CD8-positive, alpha-beta memory T cell (primary cell): Measurements from ENCODE around the gene BCAR1. TPM values are rescaled to one million over a fixed set of nuclear protein-coding genes. Genes with fewer than 3 reads are reported as not detected.

Source experiments
- CTCF ChIA-PET: fragments of 350-600 bp; sonication (Branson Sonifier 250); formaldehyde crosslinking; loops from one replicate; lab custom pipeline; 2021; ENCODE audit warnings: antibody characterized with exemption; lab: Charles Lee
- POLR2A ChIA-PET: fragments of 350-600 bp; sonication (Branson Sonifier 250); formaldehyde crosslinking; loops from one replicate; lab custom pipeline; 2021; ENCODE audit warnings: antibody characterized with exemption; lab: Charles Lee
- DNase-seq, 5 donors: peaks; one replicate each; pipeline versions ENCODE4 v3.0.0 to v3.0.0-alpha.2; 2020 to 2022; ENCODE audit warnings: mixed read lengths in 1 of 5
- H3K27ac ChIP-seq: one replicate; pipeline ENCODE4 v1.7.0; 2013; ENCODE audit warnings: low read depth, mild to moderate bottlenecking, low read length, moderate library complexity
- H3K27me3 ChIP-seq: 2 replicates; pipeline ENCODE4 v1.7.0; 2013; ENCODE audit warnings: low read length, mild to moderate bottlenecking; ENCODE audit not compliant: insufficient read depth, poor library complexity, severe bottlenecking
- H3K36me3 ChIP-seq: 2 replicates; pipeline ENCODE4 v1.7.0; 2013; ENCODE audit warnings: mild to moderate bottlenecking, low read length, moderate library complexity; ENCODE audit not compliant: insufficient read depth
- H3K4me1 ChIP-seq: 2 replicates; pipeline ENCODE4 v1.7.0; 2013; ENCODE audit warnings: mild to moderate bottlenecking, low read length, moderate library complexity; ENCODE audit not compliant: insufficient read depth
- H3K4me3 ChIP-seq: 2 replicates; pipeline ENCODE4 v1.7.0; 2013; ENCODE audit warnings: mild to moderate bottlenecking, low read length
- H3K9me3 ChIP-seq: 2 replicates; pipeline ENCODE4 v1.7.0; 2013; ENCODE audit warnings: mild to moderate bottlenecking, low read length
- H3K27ac Mint-ChIP-seq, 8 donors: one replicate each; pipeline ENCODE4 v1.8.0; 2020 to 2021; ENCODE audit warnings: mixed read lengths in 8 of 8, mild to moderate bottlenecking in 6 of 8, inconsistent platforms in 3 of 8, moderate library complexity in 3 of 8
- H3K27me3 Mint-ChIP-seq, 2 donors: one replicate each; pipeline ENCODE4 v1.8.0; 2020 to 2021; ENCODE audit warnings: mixed read lengths in 2 of 2, mild to moderate bottlenecking in 1 of 2, moderate library complexity in 1 of 2
- H3K36me3 Mint-ChIP-seq, 3 donors: one replicate each; pipeline ENCODE4 v1.8.0; 2020 to 2021; ENCODE audit warnings: mixed read lengths in 3 of 3, inconsistent platforms in 1 of 3, mild to moderate bottlenecking in 1 of 3
- H3K4me1 Mint-ChIP-seq, 3 donors: one replicate each; pipeline ENCODE4 v1.8.0; 2020 to 2021; ENCODE audit warnings: mixed read lengths in 3 of 3, inconsistent platforms in 1 of 3, mild to moderate bottlenecking in 1 of 3
- H3K4me3 Mint-ChIP-seq, 7 donors: one replicate each; pipeline ENCODE4 v1.8.0; 2020 to 2021; ENCODE audit warnings: mixed read lengths in 7 of 7, mild to moderate bottlenecking in 6 of 7, moderate library complexity in 4 of 7, inconsistent platforms in 2 of 7
- H3K9me3 Mint-ChIP-seq, 5 donors: one replicate each; pipeline ENCODE4 v1.8.0; 2020 to 2022; ENCODE audit warnings: mixed read lengths in 5 of 5, mild to moderate bottlenecking in 3 of 5, moderate library complexity in 2 of 5, inconsistent platforms in 1 of 5
- polyA plus RNA-seq: library from polyadenylated mRNA; unstranded; fragments of 300-500 nt; fragmentation: Illumina TruSeq; gene quantifications from one replicate; pipeline ENCODE4 v1.2.3, GENCODE V29; 2021
- total RNA-seq, 2 experiments: library from RNA; stranded (reverse); gene quantifications; one replicate each; pipeline ENCODE4 v1.2.3, GENCODE V29; 2021

Gene BCAR1
- total and polyA plus RNA-seq, 3 experiments from 2014 or later = 0.88 to 0.95 TPM; not detected in 1

DNA sequence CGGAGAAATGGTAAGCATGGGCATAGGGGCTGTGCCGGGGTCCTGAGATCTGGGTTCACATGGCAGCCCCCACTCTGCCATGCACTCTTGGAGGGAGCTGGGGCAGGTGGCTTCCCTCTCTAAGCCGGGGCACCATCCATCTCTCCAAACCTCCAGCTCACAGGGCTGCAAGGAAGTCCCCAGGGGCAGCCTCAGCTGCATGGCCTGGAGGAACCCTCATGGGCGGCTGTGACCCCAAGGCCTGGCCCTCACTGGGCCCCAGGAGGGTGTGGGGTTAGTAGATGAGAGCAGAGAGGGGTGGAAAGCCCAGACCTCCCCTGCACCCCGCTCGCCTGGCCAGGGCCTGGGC, 47.0 kb downstream of the BCAR1 start:
- no peaks in the 10 kb centered on the region for H3K36me3 ChIP-seq
- no peak overlapping the region for H3K4me3 Mint-ChIP-seq
- peaks cover 17% of the 10 kb centered on the region for H3K4me1 ChIP-seq
- H3K27me3 ChIP-seq = no peaks in the 10 kb centered on the region
- peaks cover 9 to 13% (median 11%) of the 10 kb centered on the region in 3 donors for H3K4me1 Mint-ChIP-seq
- H3K36me3 Mint-ChIP-seq = no peaks in the 10 kb centered on the region
- no peak overlapping the region for H3K27ac ChIP-seq
- peaks cover 0 to under 1% of the 10 kb centered on the region in 2 donors for H3K27me3 Mint-ChIP-seq
- no peak overlapping the region for H3K4me3 ChIP-seq
- H3K9me3 Mint-ChIP-seq = no peaks in the 10 kb centered on the region
- CTCF ChIA-PET = interaction anchor here (1.2 kb wide), 1 partner anchor 29 kb away, joined by 3 read pairs; no protein-coding TSS in a partner anchor
- no peak for DNase-seq
- POLR2A ChIA-PET = no interaction called here
- no peak overlapping the region for H3K27ac Mint-ChIP-seq
- H3K9me3 ChIP-seq = no peaks in the 10 kb centered on the region

DNA sequence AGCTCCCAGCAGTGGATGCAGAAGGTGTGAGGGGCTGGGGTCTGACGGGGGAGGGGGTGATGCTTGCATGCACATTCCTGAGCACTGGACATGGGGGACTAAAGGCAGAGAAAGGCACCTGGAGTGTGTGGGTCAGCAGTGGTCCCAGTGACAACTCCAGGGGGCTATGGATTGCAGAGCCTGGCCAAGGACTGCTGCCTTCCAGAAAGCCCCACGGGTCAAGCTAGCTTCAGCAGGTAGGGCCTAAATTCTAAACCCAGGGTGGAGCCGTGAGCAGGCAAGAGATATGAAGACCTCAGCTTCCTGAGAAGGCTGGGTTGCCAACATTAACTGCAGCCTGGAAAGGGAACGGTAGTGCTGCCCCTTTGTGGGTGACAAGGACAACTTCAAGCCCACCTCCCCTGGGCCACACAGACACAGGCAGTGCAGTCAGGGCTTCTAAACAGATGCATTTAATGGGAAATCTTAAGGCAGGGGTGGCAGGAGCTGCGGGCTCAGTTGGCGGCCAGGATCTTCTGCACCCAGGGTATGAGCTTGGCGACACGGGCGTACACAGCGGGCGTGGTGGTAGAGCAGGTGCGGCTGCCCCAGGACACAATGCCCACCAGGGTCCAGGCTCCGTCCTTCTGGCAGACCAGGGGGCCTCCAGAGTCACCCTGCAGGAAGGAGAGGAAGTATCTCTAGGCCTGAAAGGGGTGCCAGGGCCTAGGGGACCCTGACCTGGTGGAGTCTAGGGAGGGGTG, 47.6 kb downstream of the BCAR1 start:
- H3K4me3 Mint-ChIP-seq = no peak overlapping the region
- peak in 1 of 5 donors; percentile 37 for DNase-seq

DNA sequence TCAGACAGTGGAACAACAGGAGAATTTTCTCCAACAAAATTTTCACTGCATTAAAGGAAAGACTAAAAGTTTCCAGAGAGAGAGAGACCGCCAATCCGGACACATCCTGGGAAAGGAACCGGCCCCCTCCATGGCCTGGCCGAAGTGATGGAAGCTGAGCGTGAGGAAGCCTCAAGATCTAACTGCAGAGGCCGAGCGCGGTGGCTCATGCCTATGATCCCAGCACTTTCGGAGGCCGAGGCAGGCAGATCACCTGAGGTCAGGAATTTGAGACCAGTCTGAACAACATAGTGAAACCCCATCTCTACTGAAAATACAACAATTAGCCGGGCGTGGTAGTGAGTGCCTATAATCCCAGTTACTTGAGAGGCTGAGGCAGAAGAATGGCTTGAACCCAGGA, 48.3 kb downstream of the BCAR1 start:
- no peak overlapping the region for H3K4me3 ChIP-seq
- H3K9me3 ChIP-seq = no peaks in the 10 kb centered on the region
- H3K4me1 ChIP-seq = peaks cover 17% of the 10 kb centered on the region
- H3K27me3 ChIP-seq = no peaks in the 10 kb centered on the region
- H3K36me3 ChIP-seq = no peaks in the 10 kb centered on the region
- no peak overlapping the region for H3K4me3 Mint-ChIP-seq
- DNase-seq = no peak
- H3K27ac Mint-ChIP-seq = no peak overlapping the region
- peaks cover 2 to 9% of the 10 kb centered on the region in 2 donors for H3K27me3 Mint-ChIP-seq
- H3K9me3 Mint-ChIP-seq = no peaks in the 10 kb centered on the region
- no peaks in the 10 kb centered on the region for H3K36me3 Mint-ChIP-seq
- ChIA-PET CTCF (interaction anchor here (0.6 to 1.2 kb wide), 2 partner anchors 30 to 197 kb away, joined by 3 read pairs; no protein-coding TSS in a partner anchor), POLR2A (no interaction called here)
- no peak overlapping the region for H3K27ac ChIP-seq
- peaks cover 11 to 15% (median 14%) of the 10 kb centered on the region in 3 donors for H3K4me1 Mint-ChIP-seq

More for the DNA sequence above, 47.6 kb downstream of the BCAR1 start:
- no peaks in the 10 kb centered on the region for H3K36me3 Mint-ChIP-seq
- peaks cover 0 to 4% of the 10 kb centered on the region in 2 donors for H3K27me3 Mint-ChIP-seq
- H3K4me1 Mint-ChIP-seq = peaks cover 11 to 15% (median 14%) of the 10 kb centered on the region in 3 donors
- peaks cover 17% of the 10 kb centered on the region for H3K4me1 ChIP-seq
- CTCF ChIA-PET = interaction anchor here (1.2 kb wide), 1 partner anchor 30 kb away, joined by 3 read pairs; no protein-coding TSS in a partner anchor
- POLR2A ChIA-PET = no interaction called here
- H3K27me3 ChIP-seq = no peaks in the 10 kb centered on the region
- no peak overlapping the region for H3K4me3 ChIP-seq
- no peaks in the 10 kb centered on the region for H3K36me3 ChIP-seq
- no peak overlapping the region for H3K27ac Mint-ChIP-seq
- no peaks in the 10 kb centered on the region for H3K9me3 ChIP-seq
- H3K9me3 Mint-ChIP-seq = no peaks in the 10 kb centered on the region
- H3K27ac ChIP-seq = no peak overlapping the region

DNA sequence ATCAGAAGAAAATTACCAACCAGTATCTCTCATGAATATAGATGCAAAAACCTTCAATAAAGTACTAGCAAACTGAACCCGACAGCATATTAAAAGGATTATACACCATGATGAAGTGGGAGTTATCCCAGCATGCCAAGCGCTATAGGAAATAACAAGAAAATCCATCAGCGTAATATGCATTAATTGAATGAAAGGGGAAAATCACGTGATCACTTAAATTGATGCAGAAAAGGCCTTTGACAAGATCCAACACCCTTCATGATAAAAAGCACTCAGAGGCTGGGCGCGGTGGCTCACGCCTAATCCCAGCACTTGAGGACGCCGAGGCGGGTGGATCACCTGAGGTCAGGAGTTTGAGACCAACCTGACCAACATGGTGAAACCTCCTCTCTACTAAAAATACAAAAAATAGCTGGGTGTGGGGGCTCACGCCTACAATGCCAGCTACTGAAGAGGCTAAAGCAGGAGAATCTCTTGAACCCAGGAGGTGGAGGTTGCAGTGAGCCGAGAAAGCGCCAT, 49.3 kb downstream of the BCAR1 start:
- Mint-ChIP-seq H3K36me3 (no peaks in the 10 kb centered on the region), H3K27ac (peak overlapping the region in 1 of 8 donors; percentile 5), H3K4me1 (peaks cover 11 to 15% (median 14%) of the 10 kb centered on the region in 3 donors), H3K27me3 (peaks cover 7 to 15% of the 10 kb centered on the region in 2 donors), H3K9me3 (no peaks in the 10 kb centered on the region), H3K4me3 (no peak overlapping the region)
- ChIA-PET CTCF (interaction anchor here (0.6 to 1.1 kb wide), 3 partner anchors 17 to 198 kb away, joined by 3 read pairs; partner anchors contain the start of gene CTRB1), POLR2A (no interaction called here)
- Histone ChIP-seq H3K4me1 (peaks cover 17% of the 10 kb centered on the region), H3K27me3 (no peaks in the 10 kb centered on the region), H3K27ac (no peak overlapping the region), H3K9me3 (no peaks in the 10 kb centered on the region), H3K4me3 (no peak overlapping the region), H3K36me3 (no peaks in the 10 kb centered on the region)
- DNase-seq = no peak

DNA sequence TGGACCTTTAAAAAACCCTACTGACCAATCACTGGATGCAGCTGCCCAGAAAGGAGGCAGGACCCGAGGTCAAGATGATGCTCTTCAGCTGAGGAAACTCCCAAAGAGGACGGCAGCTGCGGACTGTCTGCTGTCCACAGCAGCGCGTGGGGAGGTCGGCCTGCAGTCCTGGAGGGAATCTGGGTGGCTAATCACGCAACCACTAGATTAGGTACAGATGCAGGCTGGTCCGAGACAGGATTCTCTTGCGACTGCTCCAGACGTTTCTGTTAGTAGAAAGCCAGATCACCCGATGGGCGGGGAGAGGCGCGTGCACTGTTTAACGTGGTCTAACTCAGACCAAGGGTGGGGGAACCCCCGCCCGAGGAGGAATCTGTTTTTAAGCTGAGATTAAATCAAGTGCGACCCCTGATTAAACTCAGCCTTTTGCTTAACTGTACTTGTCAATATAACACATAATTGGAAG, 53.3 kb downstream of the BCAR1 start:
- no peak overlapping the region for H3K4me3 ChIP-seq
- peaks cover 7 to 22% of the 10 kb centered on the region in 2 donors for H3K27me3 Mint-ChIP-seq
- H3K4me3 Mint-ChIP-seq = no peak overlapping the region
- ChIA-PET POLR2A (no interaction called here), CTCF (interaction anchor here (1.1 to 4.1 kb wide), 11 partner anchors 8 to 335 kb away, joined by 3 to 27 read pairs (median 17); partner anchors contain the start of gene CTRB1)
- peaks cover 11 to 15% (median 14%) of the 10 kb centered on the region in 3 donors for H3K4me1 Mint-ChIP-seq
- H3K9me3 ChIP-seq = no peaks in the 10 kb centered on the region
- H3K4me1 ChIP-seq = peaks cover 17% of the 10 kb centered on the region
- H3K36me3 ChIP-seq = no peaks in the 10 kb centered on the region
- no peak overlapping the region for H3K27ac Mint-ChIP-seq
- H3K36me3 Mint-ChIP-seq = no peaks in the 10 kb centered on the region
- H3K9me3 Mint-ChIP-seq = no peaks in the 10 kb centered on the region
- no peaks in the 10 kb centered on the region for H3K27me3 ChIP-seq
- DNase-seq = no peak
- no peak overlapping the region for H3K27ac ChIP-seq

DNA sequence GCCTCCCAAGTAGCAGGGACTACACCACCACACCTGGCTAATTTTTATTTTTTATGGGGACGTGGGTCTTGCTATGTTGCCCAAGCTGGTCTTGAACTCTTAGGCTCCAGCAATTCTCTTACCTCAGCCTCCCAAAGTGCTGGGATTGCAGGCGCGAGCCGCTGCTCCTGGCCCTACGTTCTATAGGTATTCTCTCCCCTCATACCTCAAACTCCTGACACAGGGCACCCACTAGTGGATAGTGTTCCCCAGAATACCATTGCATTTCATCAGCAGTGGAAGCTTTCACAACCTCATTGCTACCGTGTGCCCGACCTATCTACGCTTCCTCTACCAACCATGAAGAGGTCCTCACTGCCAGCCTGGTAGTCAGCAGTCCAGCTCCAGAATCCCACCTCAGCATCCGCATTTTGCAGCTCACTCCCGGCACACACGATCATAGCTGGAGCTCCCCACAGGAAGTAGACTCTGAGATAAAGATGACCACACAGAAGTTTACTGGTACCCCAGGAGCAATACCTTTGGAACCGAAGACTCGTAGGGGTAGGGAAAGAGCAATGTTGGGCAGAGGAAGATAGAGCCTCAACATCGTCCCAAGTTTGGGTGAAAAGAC, 53.8 kb downstream of the BCAR1 start:
- H3K36me3 ChIP-seq = no peaks in the 10 kb centered on the region
- no peak overlapping the region for H3K27ac ChIP-seq
- no peak for DNase-seq
- Mint-ChIP-seq H3K36me3 (no peaks in the 10 kb centered on the region), H3K27ac (peak overlapping the region in 1 of 8 donors; percentile 33), H3K9me3 (no peaks in the 10 kb centered on the region), H3K4me1 (peaks cover 11 to 15% (median 14%) of the 10 kb centered on the region in 3 donors), H3K4me3 (no peak overlapping the region), H3K27me3 (peaks cover 9 to 22% of the 10 kb centered on the region in 2 donors)
- peaks cover 17% of the 10 kb centered on the region for H3K4me1 ChIP-seq
- CTCF ChIA-PET = interaction anchor here (0.8 to 4.1 kb wide), 7 partner anchors 37 to 207 kb away, joined by 3 to 27 read pairs (median 20); no protein-coding TSS in a partner anchor
- H3K9me3 ChIP-seq = no peaks in the 10 kb centered on the region
- H3K4me3 ChIP-seq = no peak overlapping the region
- POLR2A ChIA-PET = no interaction called here
- H3K27me3 ChIP-seq = no peaks in the 10 kb centered on the region

DNA sequence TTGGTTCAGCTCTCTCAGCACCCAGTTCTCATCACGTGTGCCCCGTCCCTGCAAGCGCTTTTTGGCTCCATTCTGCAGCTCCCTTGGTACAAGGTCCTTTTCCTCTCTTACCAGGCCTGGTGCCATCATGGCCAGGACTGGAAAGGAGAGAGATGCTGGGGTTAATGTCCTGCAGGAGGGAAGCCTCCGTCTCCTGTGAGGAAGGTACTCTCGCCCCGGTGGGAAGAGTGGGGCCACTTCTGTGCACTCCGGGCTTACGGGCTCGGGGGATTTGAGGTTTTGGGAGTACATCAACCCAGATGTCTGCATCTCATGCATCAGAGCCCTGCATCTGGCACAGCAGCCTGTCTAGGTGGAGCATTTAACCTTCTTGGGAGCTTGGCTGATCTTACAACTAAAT, 54.6 kb downstream of the BCAR1 start:
- no peaks in the 10 kb centered on the region for H3K27me3 ChIP-seq
- no peak for DNase-seq
- Mint-ChIP-seq H3K9me3 (no peaks in the 10 kb centered on the region), H3K36me3 (no peaks in the 10 kb centered on the region), H3K4me3 (no peak overlapping the region), H3K27me3 (peaks cover 9 to 22% of the 10 kb centered on the region in 2 donors), H3K4me1 (peaks cover 11 to 15% (median 11%) of the 10 kb centered on the region in 3 donors), H3K27ac (peak overlapping the region in 2 of 8 donors; percentile 33 to 65)
- ChIA-PET POLR2A (no interaction called here), CTCF (interaction anchor here (0.8 to 4.1 kb wide), 4 partner anchors 38 to 208 kb away, joined by 3 to 24 read pairs (median 12); no protein-coding TSS in a partner anchor)
- peaks cover 16% of the 10 kb centered on the region for H3K4me1 ChIP-seq
- no peaks in the 10 kb centered on the region for H3K36me3 ChIP-seq
- H3K4me3 ChIP-seq = no peak overlapping the region
- H3K9me3 ChIP-seq = no peaks in the 10 kb centered on the region
- no peak overlapping the region for H3K27ac ChIP-seq
